ENCODE data around the gene SNRNP70.

SNRNP70 gene

GRCh38 chr19:49103331-49104085 lies 18.3 kb downstream of the SNRNP70 start:
- Mint-ChIP-seq H3K36me3 (ENCODE audit: low read depth) (peaks cover 43% of the 10 kb centered on the region), H3K4me1 (ENCODE audit: low read depth) (peaks cover 15% of the 10 kb centered on the region), H3K27ac (no peak overlapping the region), H3K9me3 (no peaks in the 10 kb centered on the region), H3K27me3 (ENCODE audit: low read depth) (no peaks in the 10 kb centered on the region), H3K4me3 (no peak overlapping the region)

- peaks cover 43% of the 10 kb centered on the region for H3K36me3 Mint-ChIP-seq (ENCODE audit: low read depth)
Observed at GRCh38 chr19:49104229-49104864, 19.1 kb downstream of the SNRNP70 start.

GRCh38 chr19:49106648-49107135 lies 21.4 kb downstream of the SNRNP70 start:
- no peaks in the 10 kb centered on the region for H3K9me3 Mint-ChIP-seq
- peaks cover 12% of the 10 kb centered on the region for H3K4me1 Mint-ChIP-seq (ENCODE audit: low read depth)
- H3K4me3 Mint-ChIP-seq = no peak overlapping the region
- peaks cover 30% of the 10 kb centered on the region for H3K36me3 Mint-ChIP-seq (ENCODE audit: low read depth)
- peak overlapping the region; percentile 61 for H3K27ac Mint-ChIP-seq
- no peaks in the 10 kb centered on the region for H3K27me3 Mint-ChIP-seq (ENCODE audit: low read depth)

More at GRCh38 chr19:49104229-49104864, 19.1 kb downstream of the SNRNP70 start:
- H3K27ac Mint-ChIP-seq = no peak overlapping the region
- peaks cover 17% of the 10 kb centered on the region for H3K4me1 Mint-ChIP-seq (ENCODE audit: low read depth)
- H3K27me3 Mint-ChIP-seq (ENCODE audit: low read depth) = no peaks in the 10 kb centered on the region
- H3K9me3 Mint-ChIP-seq = no peaks in the 10 kb centered on the region
- no peak overlapping the region for H3K4me3 Mint-ChIP-seq

DNA sequence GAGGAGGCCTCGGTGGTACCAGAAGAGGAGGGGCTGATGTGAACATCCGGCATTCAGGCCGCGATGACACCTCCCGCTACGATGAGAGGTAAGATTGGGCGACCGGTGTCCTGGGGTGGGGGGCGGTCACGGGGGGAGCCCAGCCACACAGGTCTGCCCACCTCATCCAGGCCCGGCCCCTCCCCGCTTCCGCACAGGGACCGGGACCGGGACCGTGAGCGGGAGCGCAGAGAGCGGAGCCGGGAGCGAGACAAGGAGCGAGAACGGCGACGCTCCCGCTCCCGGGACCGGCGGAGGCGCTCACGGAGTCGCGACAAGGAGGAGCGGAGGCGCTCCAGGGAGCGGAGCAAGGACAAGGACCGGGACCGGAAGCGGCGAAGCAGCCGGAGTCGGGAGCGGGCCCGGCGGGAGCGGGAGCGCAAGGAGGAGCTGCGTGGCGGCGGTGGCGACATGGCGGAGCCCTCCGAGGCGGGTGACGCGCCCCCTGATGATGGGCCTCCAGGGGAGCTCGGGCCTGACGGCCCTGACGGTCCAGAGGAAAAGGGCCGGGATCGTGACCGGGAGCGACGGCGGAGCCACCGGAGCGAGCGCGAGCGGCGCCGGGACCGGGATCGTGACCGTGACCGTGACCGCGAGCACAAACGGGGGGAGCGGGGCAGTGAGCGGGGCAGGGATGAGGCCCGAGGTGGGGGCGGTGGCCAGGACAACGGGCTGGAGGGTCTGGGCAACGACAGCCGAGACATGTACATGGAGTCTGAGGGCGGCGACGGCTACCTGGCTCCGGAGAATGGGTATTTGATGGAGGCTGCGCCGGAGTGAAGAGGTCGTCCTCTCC lies 22.6 kb downstream of the SNRNP70 start:
- Mint-ChIP-seq H3K9me3 (no peaks in the 10 kb centered on the region), H3K27ac (no peak overlapping the region), H3K4me1 (ENCODE audit: low read depth) (peaks cover 12% of the 10 kb centered on the region), H3K4me3 (no peak overlapping the region), H3K27me3 (ENCODE audit: low read depth) (no peaks in the 10 kb centered on the region), H3K36me3 (ENCODE audit: low read depth) (peaks cover 28% of the 10 kb centered on the region)

GRCh38 chr19:49109051-49109450 lies 23.8 kb downstream of the SNRNP70 start:
- Mint-ChIP-seq H3K36me3 (ENCODE audit: low read depth) (peaks cover 28% of the 10 kb centered on the region), H3K27ac (no peak overlapping the region), H3K9me3 (no peaks in the 10 kb centered on the region), H3K4me3 (no peak overlapping the region), H3K4me1 (ENCODE audit: low read depth) (peaks cover 19% of the 10 kb centered on the region), H3K27me3 (ENCODE audit: low read depth) (no peaks in the 10 kb centered on the region)

GRCh38 chr19:49109569-49110233 lies 24.4 kb downstream of the SNRNP70 start:
- Mint-ChIP-seq H3K4me3 (no peak overlapping the region), H3K4me1 (ENCODE audit: low read depth) (peaks cover 19% of the 10 kb centered on the region), H3K27ac (no peak overlapping the region)

GRCh38 chr19:49110567-49110966 lies 25.3 kb downstream of the SNRNP70 start:
- no peaks in the 10 kb centered on the region for H3K9me3 Mint-ChIP-seq
- no peak overlapping the region for H3K4me3 Mint-ChIP-seq
- H3K4me1 Mint-ChIP-seq (ENCODE audit: low read depth) = peaks cover 19% of the 10 kb centered on the region
- no peaks in the 10 kb centered on the region for H3K27me3 Mint-ChIP-seq (ENCODE audit: low read depth)
- H3K27ac Mint-ChIP-seq = no peak overlapping the region
- H3K36me3 Mint-ChIP-seq (ENCODE audit: low read depth) = peaks cover 20% of the 10 kb centered on the region

More at GRCh38 chr19:49109569-49110233, 24.4 kb downstream of the SNRNP70 start:
- no peaks in the 10 kb centered on the region for H3K9me3 Mint-ChIP-seq
- H3K36me3 Mint-ChIP-seq (ENCODE audit: low read depth) = peaks cover 27% of the 10 kb centered on the region
- no peaks in the 10 kb centered on the region for H3K27me3 Mint-ChIP-seq (ENCODE audit: low read depth)

DNA sequence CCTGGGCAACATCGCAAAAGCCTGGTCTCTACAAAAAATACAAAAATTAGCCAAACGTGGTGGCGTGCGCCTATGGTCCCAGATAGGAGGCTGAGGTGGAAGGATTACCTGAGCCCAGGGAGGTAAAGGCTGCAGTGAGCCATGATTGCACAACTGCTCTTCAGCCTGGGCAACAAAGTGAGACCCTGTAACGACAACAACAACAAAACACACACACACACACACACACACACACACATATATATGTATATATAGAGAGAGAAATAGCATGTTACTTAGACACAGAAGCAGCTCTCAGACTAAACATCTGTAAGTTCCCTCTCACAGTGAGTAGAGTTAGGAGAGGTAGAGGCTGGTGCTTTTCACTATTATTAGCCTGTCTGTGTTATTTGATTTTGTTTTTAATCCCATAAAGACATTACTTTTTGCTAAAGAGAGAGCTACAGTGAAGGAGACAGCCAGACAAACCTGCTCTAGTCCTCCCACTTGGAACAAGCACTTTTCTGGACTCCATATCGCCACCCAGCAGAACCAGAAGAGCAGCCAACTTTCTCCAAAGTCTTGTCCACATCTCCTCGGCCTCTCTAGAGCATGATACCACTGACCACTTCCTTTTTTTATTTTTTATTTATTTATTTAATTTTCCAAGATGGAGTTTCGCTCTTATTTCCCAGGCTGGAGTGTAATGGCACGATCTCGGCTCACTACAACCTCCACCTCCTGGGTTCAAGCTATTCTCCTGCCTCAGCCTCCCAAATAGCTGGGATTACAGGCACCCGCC lies 26.2 kb downstream of the SNRNP70 start:
- Mint-ChIP-seq H3K27me3 (ENCODE audit: low read depth) (no peaks in the 10 kb centered on the region), H3K4me1 (ENCODE audit: low read depth) (peaks cover 18% of the 10 kb centered on the region), H3K4me3 (no peak overlapping the region), H3K36me3 (ENCODE audit: low read depth) (peaks cover 20% of the 10 kb centered on the region), H3K9me3 (no peaks in the 10 kb centered on the region), H3K27ac (no peak overlapping the region)

DNA sequence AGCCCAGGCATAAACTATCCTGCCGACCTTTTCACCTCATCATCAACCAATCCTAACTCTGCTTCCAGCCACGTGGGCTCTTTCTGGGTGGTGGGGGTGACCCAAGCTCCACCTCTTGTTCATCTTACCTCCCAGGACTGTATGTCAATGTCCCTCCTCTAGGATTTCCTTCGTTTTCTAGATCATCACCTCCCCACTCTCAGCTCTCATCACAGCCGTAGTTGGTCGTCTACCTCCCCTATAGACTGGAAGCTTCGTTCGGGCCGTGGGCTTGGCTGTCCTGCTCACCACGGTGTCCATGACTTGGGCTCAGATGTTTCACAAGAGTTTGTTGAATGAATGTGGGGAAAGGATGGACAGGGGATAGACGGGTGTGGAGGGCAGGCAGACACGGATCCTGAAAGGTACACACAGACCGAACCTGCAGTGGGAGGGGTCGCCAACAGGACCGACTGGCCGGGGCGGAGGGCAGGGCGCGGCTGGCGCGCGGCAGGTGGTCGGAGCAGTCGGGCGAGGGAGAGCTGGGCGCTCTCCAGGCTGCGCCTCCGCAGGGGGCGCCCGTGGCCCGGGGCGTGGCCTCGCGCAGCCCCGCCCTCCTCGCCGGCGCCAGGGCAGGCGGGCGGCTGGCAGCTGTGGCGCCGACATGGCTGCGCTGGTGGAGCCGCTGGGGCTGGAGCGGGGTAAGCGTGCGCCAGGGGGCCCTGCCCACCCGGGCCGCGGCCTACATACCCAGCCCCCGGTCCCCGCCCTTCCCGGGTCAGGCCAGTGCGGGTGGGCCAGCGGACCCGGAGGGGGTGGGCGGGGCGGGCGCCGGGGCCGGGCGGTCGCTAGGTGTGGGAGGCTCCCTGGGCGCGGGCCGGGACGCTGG lies 28.7 kb downstream of the SNRNP70 start, which contains the start of gene LIN7B:
LIN7B (plus strand) TSS at position 609 of the 868 bp plus-strand sequence; CDS start at position 644, 35 bp downstream.
- Mint-ChIP-seq H3K9me3 (no peaks in the 10 kb centered on the region), H3K27ac (peak within 1 kb of the TSS; percentile 36), H3K4me1 (ENCODE audit: low read depth) (peaks cover 20% of the 10 kb centered on the region), H3K27me3 (ENCODE audit: low read depth) (no peaks in the 10 kb centered on the region), H3K36me3 (ENCODE audit: low read depth) (peaks cover 4% of the 10 kb centered on the region), H3K4me3 (peak within 1 kb of the TSS; percentile 83)

- Mint-ChIP-seq H3K27ac (no peak overlapping the region), H3K4me1 (ENCODE audit: low read depth) (peaks cover 20% of the 10 kb centered on the region), H3K36me3 (ENCODE audit: low read depth) (no peaks in the 10 kb centered on the region), H3K27me3 (ENCODE audit: low read depth) (no peaks in the 10 kb centered on the region), H3K4me3 (peak overlapping the region; percentile 81), H3K9me3 (no peaks in the 10 kb centered on the region)
Observed at GRCh38 chr19:49114630-49115363, 29.5 kb downstream of the SNRNP70 start.

DNA sequence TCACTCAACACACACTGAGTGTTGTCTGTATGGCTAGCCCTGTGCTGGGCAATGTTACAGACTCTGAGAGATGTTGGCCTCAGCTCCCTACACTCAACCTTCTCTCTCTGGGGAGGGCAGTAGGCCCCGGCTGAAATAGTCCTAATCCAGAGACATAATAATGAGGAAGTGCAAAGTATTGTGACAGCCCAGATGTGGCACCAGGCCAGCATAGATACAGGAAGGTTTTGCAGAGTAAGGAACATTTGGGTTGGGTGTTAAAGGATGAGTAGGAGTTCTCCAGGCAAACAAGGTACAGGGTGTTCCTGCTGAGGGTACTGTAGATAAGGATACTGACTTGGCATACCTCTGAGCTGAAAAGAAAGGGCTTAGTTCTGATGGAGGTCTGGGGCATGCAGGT lies 31.3 kb downstream of the SNRNP70 start:
- Mint-ChIP-seq H3K4me3 (peak overlapping the region; percentile 51), H3K9me3 (no peaks in the 10 kb centered on the region), H3K27me3 (ENCODE audit: low read depth) (peaks cover 10% of the 10 kb centered on the region), H3K36me3 (ENCODE audit: low read depth) (no peaks in the 10 kb centered on the region), H3K4me1 (ENCODE audit: low read depth) (peaks cover 28% of the 10 kb centered on the region), H3K27ac (no peak overlapping the region)
